Measurements from ENCODE around the gene LBP.
"Not testable (repeated sequence)": the region's sequence is repeated elsewhere in the genome, so short reads cannot be mapped to it uniquely, and the experiment has no call there.

The LBP gene

GRCh38 chr20:38373898-38374297, 27.6 kb downstream of the LBP start:
- POLR2A ChIA-PET (ENCODE audit: low non-redundant PET), result no interaction called here

GRCh38 chr20:38377039-38377685, 30.9 kb downstream of the LBP start:
- TF ChIP-seq CTCF (conservative IDR thresholded peaks at IDR 0.05; ENCODE audit: low read depth), result no peak
- H3K27ac ChIP-seq, result no peak overlapping the region
- CTCF ChIA-PET, result interaction anchor here (1.2 kb wide), 1 partner anchor 21 kb away, joined by 3 read pairs; no protein-coding TSS in a partner anchor
- no peak for DNase-seq (ENCODE audit: low spot score)
- POLR2A ChIA-PET (ENCODE audit: low non-redundant PET), result no interaction called here

More at GRCh38 chr20:38373898-38374297, 27.6 kb downstream of the LBP start:
- CTCF ChIA-PET, result interaction anchor here (0.7 to 0.8 kb wide), 2 partner anchors 26 to 35 kb away, joined by 3 to 11 read pairs; no protein-coding TSS in a partner anchor
- no peak for TF ChIP-seq CTCF (conservative IDR thresholded peaks at IDR 0.05; ENCODE audit: low read depth)
- no peak overlapping the region for H3K27ac ChIP-seq
- no peak for DNase-seq (ENCODE audit: low spot score)

GRCh38 chr20:38377838-38378237, 31.6 kb downstream of the LBP start:
- POLR2A ChIA-PET (ENCODE audit: low non-redundant PET); H3K27ac ChIP-seq; DNase-seq (ENCODE audit: low spot score); CTCF ChIA-PET: not testable (repeated sequence)

GRCh38 chr20:38383147-38383546, 36.9 kb downstream of the LBP start:
- DNase-seq (ENCODE audit: low spot score), result no peak
- CTCF ChIA-PET, result interaction anchor here (0.6 to 1.1 kb wide), 4 partner anchors 13 to 325 kb away, joined by 3 to 4 read pairs (median 4); no protein-coding TSS in a partner anchor
- H3K27ac ChIP-seq, result no peak overlapping the region
- TF ChIP-seq CTCF (conservative IDR thresholded peaks at IDR 0.05; ENCODE audit: low read depth), result no peak
- POLR2A ChIA-PET (ENCODE audit: low non-redundant PET), result no interaction called here

- no peak for DNase-seq (ENCODE audit: low spot score)
- POLR2A ChIA-PET (ENCODE audit: low non-redundant PET), result no interaction called here
- CTCF ChIA-PET, result interaction anchor here (0.9 kb wide), 2 partner anchors 23 to 68 kb away, joined by 4 read pairs; no protein-coding TSS in a partner anchor
- TF ChIP-seq CTCF (conservative IDR thresholded peaks at IDR 0.05; ENCODE audit: low read depth), result no peak
- H3K27ac ChIP-seq, result no peak overlapping the region
Observed at GRCh38 chr20:38386004-38386403, 39.7 kb downstream of the LBP start.

GRCh38 chr20:38386851-38387250, 40.6 kb downstream of the LBP start:
- CTCF ChIA-PET, result interaction anchor here (0.9 kb wide), 1 partner anchor 22 kb away, joined by 4 read pairs; no protein-coding TSS in a partner anchor
- POLR2A ChIA-PET (ENCODE audit: low non-redundant PET), result no interaction called here
- TF ChIP-seq CTCF (conservative IDR thresholded peaks at IDR 0.05; ENCODE audit: low read depth), result no peak
- H3K27ac ChIP-seq, result no peak overlapping the region
- no peak for DNase-seq (ENCODE audit: low spot score)

GRCh38 chr20:38387953-38388352, 41.7 kb downstream of the LBP start:
- DNase-seq (ENCODE audit: low spot score), result no peak
- TF ChIP-seq CTCF (conservative IDR thresholded peaks at IDR 0.05; ENCODE audit: low read depth), result no peak
- H3K27ac ChIP-seq, result no peak overlapping the region
- CTCF ChIA-PET, result no interaction called here
- POLR2A ChIA-PET (ENCODE audit: low non-redundant PET), result no interaction called here
